Left colon (tissue), 2 donors: ENCODE results near the gene MYL12A. TPM values are rescaled to one million over a fixed set of nuclear protein-coding genes. Genes with fewer than 3 reads are reported as not detected.
"Not testable (repeated sequence)": the region's sequence is repeated elsewhere in the genome, so short reads cannot be mapped to it uniquely, and the experiment has no call there.

ENCODE experiments used
- ATAC-seq: fragments of 200-7000 bp; cut with Tn5 transposase; one replicate; pipeline ENCODE4 v1.9.1; 2020; ENCODE audit warnings: mild to moderate bottlenecking, moderate library complexity
- DNase-seq, 2 donors: peaks; one replicate each; pipeline ENCODE4 v3.0.0-alpha.2; 2020
- intact Hi-C, 2 donors: fragments of 100-400 bp; cut with DNase I in 1 of 2; cut with micrococcal nuclease in 1 of 2; formaldehyde crosslinking; loops; one replicate each; pipeline versions ENCODE4 v1.11.2 to v1.14.0; 2022; cut with DNase I, micrococcal nuclease
- long read RNA-seq: library from polyadenylated mRNA; unstranded; transcript quantifications from one replicate; pipeline ENCODE4 v2.0.0, GENCODE V29; 2021
- total RNA-seq, 2 donors: library from RNA; stranded (reverse); fragmentation: NEBNext Ultra II Directional; extraction: Animal tissue kit (Norgen Biotek cat#: 25700); gene quantifications; one replicate each; pipeline ENCODE4 v1.2.1, GENCODE V29; 2021
- donor health status: DM: no; HTN: no; CAD: no.
- donor health status: DM: yes; HTN: yes; CAD: no.

Gene MYL12A
- 100 to 1,000 TPM; 520 to 622 TPM for total RNA-seq
- long read RNA-seq, transcript MYL12A-201 (4 exons, 1,229 nt) = major isoform, 401 of 413 reads
- long read RNA-seq, partial matches to known transcripts = 5 of 413 reads
- long read RNA-seq, other reads (novel, unspliced or antisense) = 3 of 413 reads

DNA sequence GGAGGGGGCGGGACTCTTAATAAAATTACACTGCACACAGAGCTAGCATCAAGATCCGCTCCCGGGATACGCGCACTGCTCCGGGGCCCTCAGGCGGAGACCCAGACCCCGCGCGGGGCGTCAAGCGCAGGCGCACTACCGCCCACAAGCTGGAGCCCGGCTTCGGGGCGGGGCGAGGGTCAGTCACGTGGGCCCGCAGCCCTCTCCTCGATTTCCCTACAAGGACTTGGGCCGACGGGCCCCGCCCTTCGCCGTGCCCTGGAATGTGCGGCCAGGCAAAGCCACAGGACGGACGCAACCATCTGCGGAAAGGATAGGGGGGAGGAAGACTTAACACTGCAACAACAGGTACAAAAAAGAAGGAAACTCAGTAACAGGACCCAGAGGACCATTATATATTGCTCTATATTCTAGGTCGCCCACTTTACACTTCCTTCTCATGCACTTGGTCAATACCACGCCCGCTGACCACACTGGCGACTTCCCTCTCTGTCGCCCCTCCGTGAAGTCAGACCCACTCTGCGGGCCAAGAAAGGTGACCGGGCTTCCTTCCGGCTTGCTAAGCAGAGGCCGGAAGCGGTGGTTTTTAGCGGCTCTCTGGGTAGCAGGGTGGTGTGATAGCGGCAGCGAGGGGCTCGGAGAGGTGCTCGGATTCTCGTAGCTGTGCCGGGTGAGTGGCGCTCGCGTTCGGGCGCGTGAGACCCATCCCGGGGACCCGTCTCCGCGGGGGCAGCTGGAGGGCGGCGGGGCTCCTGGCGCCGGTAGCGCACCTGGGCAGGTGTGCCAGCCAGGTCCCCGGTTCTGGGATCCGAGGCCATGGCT, at the start of gene MYL12A:
Gene MYL12A (plus strand): TSS at position 562 of the 822 bp plus-strand sequence. CDS start 5,447 bp downstream, outside the sequence.
- ATAC-seq (peak; percentile 84), DNase-seq (peak; percentile 98 to 99)
- intact Hi-C loops = loop anchor here in 1 of 2 donors (2.0 to 10.0 kb wide), 2 partner anchors 93 to 315 kb away; no protein-coding TSS in a partner anchor

DNA sequence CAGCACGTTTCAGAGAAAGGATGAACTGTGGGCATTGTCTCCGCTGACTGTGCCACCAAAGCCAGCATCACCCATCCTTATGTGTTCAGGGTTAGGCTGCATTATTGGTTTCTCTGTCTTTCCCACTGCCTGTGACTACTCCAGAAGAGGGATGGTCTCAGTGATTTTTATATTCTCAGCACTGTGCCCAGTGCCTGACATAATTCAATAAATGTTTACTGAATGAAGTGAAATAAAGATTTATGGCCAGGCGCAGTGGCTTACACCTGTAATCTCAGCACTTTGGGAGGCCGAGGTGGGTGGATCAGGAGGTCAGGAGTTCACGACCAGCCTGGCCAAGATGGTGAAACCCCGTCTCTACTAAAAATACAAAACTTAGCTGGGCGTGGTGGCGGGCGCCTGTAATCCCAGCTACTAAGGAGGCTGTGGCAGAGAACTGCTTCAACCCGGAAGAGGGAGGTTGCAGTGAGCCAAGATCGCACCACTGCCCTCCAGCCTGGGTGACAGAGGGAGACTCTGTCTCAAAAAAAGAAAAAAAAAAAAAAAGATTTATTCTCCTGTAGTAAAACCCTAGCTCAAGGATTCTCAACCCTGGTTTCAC, 49.2 kb upstream of the MYL12A start:
- DNase-seq (peak; percentile 35 to 37), ATAC-seq (peak; percentile 89)

DNA sequence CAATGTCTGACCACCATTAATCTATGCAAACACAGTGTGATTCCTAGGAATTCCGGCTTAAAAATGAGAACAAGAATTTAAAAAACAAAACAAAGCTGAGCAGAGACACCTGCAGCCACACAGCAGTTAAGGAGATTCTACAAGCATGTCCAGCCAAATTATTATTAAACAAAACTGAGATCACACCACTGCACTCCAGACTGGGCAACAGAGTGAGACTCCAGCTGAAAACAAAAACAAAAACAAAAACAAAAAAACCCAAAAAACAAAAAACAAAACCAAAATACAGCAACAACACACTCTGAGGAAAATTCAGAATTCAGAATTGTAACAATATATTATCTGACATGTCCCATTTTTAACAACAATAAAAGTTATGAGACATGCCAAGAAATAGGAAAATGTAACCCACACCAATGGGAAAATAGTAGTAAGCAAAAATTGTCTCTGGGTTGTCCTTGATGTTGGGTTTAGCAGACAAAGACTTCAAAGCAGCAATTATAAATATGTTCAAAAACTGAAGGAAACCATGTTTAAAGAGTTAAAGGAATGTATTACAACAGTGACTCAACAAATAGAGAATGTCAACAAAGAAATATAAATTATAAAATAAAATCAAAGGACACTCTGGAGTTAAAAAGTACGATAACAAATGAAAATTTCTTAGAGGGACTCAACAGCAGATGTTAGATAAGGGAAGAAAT, 47.5 kb upstream of the MYL12A start:
- no peak for ATAC-seq
- no peak for DNase-seq
- intact Hi-C loops = no loop called here

More for the DNA sequence above, 49.2 kb upstream of the MYL12A start:
- intact Hi-C loops = not testable (repeated sequence)

DNA sequence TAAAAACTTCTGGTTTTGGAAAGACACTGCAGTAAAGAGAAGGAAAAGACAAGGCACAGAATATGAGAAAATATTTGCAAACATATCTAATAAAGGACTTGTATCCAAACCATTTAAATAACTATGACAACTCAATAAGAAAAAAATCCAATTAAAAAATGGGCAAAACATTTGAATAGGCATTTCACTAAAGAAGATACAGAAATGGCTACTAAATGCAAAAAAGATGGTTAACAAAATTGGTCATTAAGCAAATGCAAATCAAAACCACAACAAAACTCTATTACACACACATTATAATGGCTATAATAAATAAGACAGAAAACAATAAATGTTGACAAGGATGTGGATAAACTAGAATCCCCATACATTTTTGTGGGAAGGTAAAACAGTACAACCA, 42.4 kb upstream of the MYL12A start:
- DNase-seq (no peak), ATAC-seq (no peak)
- intact Hi-C loops = no loop called here

DNA sequence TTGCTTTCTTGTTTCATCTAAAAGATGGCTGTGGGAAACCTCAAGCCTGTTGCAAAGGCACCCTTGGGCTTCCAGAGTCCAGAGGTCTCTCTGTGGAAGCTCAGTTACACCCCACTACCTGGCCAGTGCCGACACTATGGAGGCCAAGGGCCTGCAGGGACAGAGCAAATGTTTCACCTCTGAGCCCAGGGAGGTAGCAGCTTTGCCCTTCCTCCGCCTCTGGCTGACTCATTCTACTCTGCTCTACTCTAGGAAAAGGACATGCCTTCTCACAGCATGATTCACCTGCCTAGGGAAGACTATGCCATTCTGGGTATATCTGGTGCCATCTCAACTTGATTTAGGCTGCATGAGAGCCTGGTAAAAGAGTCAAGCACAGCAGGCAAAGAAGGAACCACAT, 40.0 kb upstream of the MYL12A start:
- intact Hi-C loops = no loop called here
- DNase-seq = no peak
- peak; percentile 87 for ATAC-seq

DNA sequence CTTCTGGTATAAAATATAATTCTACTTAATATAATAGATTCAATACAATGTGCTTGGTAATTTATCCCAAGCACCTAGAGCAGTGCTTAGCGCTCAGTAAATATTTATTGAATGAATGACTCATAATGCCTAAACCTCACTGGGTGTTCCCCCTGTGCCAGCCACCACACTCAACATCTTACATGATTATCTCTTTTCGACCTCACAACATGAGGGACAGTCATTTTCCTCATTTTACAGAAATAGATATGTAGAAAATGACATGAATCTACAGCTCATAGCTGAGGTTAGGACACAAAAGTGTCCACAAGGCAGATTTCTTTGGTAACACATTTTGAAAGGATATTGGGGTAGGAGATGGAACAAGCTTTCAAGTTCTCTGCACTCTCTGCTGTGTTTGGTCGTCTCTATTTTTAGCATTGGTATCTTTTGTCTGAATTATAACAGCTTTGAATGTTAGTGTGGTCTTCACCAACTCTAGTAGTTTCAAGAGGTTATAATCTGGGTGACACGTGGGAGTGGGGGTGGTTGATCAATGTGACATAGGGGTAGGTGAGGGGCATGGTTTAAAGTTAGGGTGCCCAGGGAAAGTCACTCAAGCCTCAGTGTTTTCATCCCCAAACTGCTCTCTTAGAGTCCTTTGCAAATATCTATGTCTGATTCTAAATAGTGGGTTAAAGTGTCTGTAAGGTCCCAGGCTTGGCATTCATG, 37.6 kb upstream of the MYL12A start:
- ATAC-seq (peak; percentile 45), DNase-seq (no peak)
- intact Hi-C loops = no loop called here

DNA sequence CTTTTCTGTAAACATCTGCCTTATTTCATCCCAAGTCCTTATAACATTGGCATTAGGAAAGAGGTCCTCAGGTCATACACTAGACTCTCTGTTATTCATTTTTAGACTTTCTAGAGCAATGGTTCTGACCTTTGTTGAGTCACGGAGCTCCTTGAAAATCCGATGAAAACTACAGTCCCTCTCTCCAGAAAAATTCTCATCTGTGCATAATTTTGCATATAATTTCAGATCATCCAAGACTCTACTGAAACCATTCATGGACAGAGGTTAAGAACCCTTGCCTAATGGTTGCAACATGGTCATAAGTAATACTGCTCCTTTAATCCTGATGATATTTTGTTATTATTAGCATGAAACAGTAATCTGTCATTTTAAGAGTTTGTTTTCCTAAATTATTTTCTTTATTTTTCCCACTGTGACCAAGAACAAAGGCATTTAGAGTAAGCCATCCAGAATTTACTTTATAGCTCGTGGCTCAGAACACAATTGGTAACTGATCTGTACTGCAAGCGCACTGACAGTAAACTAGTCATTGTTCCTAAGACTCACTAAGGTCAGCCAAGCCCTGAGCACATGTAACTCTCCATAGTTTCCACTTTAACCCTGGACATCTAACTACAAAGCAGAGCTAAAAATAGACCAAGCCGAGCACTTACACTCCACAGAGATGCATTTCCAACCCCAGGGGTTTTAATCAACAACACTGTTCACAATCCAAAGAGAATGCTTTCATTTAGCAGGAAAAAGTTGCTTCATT, 36.2 kb upstream of the MYL12A start:
- DNase-seq (no peak), ATAC-seq (peak; percentile 61)
- intact Hi-C loops = no loop called here

DNA sequence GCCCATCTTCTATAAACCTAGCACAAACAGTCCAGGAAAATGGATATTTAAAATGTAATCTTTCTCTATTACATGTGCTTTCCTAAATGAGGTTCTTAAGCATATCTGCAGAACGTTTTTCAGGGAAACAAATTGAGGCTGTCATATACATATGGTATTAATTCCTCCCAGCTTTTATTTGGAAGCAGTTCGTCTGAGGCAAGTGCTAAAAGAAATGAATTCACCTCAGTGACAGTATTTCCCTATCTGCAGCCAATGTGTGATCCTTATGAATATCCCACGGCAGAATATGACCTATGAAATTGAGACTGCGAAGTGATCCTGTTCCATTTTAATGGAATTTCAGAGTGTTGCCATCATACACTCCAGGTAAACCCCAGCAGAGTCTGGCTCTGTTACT, 34.9 kb upstream of the MYL12A start:
- ATAC-seq (no peak), DNase-seq (no peak)
- intact Hi-C loops = no loop called here

DNA sequence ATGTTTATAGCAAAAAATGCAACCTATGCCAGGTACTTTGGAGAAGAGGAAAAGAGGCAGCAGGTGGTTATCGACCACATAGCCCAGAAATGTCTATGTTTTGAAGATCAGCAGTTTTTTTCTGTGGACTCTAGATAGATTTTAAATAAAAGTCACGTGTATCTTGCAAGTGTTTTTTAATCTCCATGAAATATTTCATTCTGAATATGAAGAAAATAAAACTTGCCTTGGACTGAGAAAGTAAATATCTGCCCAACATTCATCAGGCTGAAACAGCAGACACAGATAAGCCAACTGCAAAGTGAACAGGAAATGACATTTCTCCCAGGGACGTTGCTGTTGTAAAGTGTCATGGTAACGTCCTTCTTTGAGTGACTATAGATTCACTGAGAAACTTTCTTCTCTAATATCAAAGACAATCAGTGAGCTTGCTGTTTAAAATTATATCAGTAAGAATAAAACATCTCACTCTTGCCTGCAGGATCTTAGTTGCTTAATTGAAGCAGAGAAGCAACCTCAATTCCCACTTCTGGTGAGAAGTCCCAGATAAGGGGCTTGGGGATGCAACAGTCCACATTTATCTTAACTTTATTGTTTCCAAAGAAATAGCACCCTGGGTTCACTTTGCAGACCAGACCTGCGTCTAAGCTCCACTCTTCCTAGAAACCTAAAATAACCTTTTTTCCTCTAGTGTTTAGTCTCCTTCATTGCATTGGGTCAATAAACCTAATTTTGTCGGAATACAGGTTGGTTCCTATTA, 34.1 kb upstream of the MYL12A start:
- intact Hi-C loops = no loop called here
- DNase-seq (no peak), ATAC-seq (peak; percentile 54)

DNA sequence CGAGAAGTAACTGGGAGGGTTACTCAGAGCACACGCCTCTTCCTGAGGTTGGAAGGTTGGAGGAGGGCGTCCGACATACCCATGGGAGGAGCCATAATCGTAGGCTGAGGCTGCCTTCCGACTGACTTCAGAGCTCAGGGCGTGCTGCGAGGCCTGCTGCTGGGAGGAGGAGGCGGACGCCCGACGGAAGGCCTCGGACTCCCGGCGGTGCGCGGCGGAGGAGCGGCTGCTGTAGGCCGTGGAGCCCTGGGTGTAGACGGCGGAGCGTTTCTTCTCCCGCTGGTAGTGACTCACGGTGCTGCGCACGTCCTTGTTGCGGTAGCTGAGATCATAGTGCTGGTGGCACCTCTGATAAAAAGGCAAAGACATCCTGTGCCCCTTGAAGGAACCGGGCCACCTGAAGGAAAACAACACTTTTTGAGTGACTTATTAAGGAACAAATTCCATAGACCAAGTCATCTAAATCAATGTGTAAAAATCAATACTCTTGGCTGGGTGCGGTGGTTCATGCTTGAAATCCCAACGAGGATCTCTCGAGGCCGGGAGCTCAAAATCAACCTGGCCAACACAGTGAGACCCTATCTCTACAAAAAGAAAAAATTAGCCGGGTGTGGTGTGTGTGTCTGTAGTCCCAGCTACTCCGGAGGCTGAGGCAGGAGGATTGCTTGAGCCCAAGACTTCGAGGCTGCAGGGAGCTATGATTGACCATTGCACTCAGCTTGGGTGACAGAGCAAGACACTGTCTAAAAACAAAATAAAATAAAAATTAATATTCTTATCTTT, 32.6 kb upstream of the MYL12A start:
- ATAC-seq (no peak), DNase-seq (no peak)
- intact Hi-C loops = no loop called here

DNA sequence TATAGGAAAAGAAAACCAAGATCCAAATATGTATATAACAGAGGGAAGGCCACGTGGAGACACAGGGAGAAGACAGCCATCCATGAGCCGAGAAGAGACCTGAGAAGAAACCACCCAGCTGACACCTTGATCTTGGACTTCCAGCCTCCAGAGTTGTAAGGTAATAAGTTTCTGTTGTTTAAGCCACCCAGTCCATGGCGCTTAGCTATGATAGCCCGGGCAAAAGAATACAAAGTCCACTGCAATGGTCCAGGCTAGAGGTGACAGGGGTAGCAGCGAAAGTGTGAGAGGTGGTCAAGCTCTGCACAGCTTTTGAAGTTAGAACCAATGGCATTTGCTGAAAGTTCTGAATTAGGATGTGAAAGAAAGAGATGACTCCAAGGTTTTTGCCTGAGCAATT, 30.6 kb upstream of the MYL12A start:
- no peak for DNase-seq
- intact Hi-C loops = no loop called here
- peak; percentile 28 for ATAC-seq

DNA sequence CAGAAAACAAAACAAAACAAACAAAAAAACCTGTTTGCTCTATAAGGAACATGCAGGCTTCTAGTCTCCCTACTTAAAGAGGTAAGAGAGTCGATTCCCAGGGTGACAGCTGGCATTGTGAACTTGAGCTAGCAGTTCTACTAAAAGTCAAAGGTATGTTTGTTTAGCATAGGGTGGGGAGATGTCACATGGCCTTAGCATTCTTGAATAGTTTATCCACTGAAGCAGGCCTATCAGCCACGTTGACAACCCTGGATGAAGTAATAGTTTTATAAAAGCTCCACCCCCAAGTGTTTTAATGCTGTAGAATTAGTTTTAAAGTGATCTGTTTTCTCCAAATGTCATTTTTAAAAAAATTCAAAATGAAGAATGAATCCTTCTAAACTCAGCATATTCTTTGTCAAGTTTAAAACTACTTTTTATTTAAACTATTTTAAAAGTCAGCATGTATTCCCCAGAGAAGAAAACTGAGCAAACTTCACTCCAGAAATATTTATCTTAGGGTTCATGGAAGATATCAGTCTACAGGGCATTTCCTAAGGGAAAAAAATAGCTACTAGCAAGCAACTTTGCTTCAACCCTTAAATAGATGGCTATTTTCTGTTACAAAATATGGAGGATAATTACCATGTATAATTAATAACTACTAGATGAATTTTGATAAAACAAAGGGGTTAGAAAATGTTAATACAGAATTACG, 29.5 kb upstream of the MYL12A start:
- DNase-seq = peak; percentile 49 to 73
- intact Hi-C loops = no loop called here
- peak; percentile 98 for ATAC-seq

DNA sequence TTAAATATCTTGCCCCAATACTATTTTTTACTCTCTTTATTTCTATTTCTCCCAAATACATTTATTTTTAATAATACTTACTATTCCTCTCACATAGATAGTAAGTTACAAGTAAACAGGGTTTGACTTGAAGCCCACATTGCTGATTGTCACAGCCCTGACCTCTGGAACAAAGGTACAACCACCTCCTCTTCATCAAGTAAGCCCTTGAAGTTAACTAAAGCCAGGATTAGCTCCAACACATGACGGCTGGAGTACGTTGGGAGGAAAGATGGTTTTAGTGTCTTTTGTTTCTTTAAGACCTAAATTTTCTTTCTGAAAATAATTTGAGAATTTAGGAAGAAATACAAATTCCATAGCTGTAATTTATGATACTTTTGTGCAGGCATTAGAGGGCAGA, 28.8 kb upstream of the MYL12A start:
- ATAC-seq (no peak), DNase-seq (no peak)
- intact Hi-C loops = no loop called here

DNA sequence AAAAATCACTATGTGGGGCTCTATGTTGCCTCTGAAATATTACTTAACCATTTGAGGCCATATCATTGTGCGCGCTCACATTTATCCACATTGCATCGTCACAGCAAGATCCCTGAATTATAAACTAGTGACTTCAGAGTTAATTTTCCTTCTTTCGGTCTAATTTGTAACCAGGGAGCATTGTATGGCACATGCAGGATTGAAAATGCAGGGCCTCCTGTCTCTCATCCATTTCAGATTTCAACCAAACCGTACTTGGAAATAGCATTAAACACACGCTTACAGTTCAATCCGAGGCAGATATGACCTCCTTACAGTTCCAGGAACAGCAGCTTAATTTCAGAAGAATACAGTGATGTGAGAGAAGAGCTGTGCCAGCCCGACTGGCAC, 28.4 kb upstream of the MYL12A start:
- intact Hi-C loops = no loop called here
- ATAC-seq (no peak), DNase-seq (no peak)

DNA sequence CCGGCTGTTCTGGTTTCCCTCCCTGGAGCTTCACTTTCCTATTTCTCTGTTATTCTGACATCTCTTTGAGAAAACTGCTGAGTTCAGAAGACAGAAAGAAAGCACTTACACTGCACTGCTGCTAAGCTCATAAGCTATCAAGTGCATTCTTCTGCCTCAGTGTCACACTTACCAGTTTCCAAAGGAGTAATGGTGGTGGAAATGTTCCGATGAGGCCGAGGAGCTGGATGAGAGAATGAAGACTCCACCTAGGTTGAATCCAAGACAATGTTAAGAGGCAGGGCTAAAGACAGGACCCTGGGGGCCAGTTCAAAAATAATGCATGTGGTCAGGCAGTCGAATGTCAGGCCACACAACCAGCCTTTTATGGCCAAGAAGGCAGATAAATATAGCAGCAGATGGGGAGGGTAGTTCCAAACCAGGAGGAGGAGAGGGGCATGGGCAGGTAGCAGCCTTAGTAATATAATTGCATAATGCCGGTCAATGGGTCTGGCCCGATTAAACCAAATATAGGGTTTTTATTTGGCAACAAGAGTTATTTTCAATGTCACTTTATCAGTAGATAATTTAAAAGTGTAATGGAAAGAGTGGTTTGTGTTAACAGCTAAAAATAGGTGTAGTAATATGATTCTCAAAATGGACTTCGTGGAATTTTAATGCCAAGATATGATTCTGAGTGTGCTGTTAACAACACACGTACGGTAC, 27.8 kb upstream of the MYL12A start, which contains the start of gene MYOM1:
Gene MYOM1 (minus strand): TSS at position 338 of the 705 bp plus-strand sequence. CDS start 4,745 bp downstream, outside the sequence.
- intact Hi-C loops = no loop called here
- DNase-seq (no peak), ATAC-seq (no peak)
